Tibial nerve (tissue), 4 donors: ENCODE results near the gene ENTPD1.

ENCODE experiments used
- EP300 ChIP-seq, 2 donors: sonication (generic); formaldehyde crosslinking; IDR thresholded peaks; one replicate each; pipeline ENCODE4 v1.6.1; 2017; ENCODE audit warnings: antibody characterized with exemption in 2 of 2, mild to moderate bottlenecking in 1 of 2
- POLR2A ChIP-seq, 2 donors: fragments of 450-650 bp; IDR thresholded peaks; one replicate each; pipeline ENCODE4 v1.6.1; 2017; ENCODE audit warnings: antibody characterized with exemption in 2 of 2, mild to moderate bottlenecking in 2 of 2, moderate library complexity in 2 of 2
- TF ChIP-seq, protein P1 (sequence below), 5 experiments: fragments of 200-600 bp in 3 of 5; fragments of 450-650 bp in 2 of 5; sonication (generic) in 3 of 5; IDR thresholded peaks; one replicate each; pipeline ENCODE4 v1.5.1; 2016 to 2019; ENCODE audit warnings: antibody characterized with exemption in 5 of 5, mild to moderate bottlenecking in 3 of 5, moderate library complexity in 2 of 5

- TF ChIP-seq, protein P1, sequence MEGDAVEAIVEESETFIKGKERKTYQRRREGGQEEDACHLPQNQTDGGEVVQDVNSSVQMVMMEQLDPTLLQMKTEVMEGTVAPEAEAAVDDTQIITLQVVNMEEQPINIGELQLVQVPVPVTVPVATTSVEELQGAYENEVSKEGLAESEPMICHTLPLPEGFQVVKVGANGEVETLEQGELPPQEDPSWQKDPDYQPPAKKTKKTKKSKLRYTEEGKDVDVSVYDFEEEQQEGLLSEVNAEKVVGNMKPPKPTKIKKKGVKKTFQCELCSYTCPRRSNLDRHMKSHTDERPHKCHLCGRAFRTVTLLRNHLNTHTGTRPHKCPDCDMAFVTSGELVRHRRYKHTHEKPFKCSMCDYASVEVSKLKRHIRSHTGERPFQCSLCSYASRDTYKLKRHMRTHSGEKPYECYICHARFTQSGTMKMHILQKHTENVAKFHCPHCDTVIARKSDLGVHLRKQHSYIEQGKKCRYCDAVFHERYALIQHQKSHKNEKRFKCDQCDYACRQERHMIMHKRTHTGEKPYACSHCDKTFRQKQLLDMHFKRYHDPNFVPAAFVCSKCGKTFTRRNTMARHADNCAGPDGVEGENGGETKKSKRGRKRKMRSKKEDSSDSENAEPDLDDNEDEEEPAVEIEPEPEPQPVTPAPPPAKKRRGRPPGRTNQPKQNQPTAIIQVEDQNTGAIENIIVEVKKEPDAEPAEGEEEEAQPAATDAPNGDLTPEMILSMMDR (IDR thresholded peaks at IDR 0.05): no peak
- TF ChIP-seq POLR2A (IDR thresholded peaks at IDR 0.05) (no peak), EP300 (IDR thresholded peaks at IDR 0.05) (peak in 1 of 2 donors; percentile 9)
Observed at GRCh38 chr10:95832216-95833041, 76.5 kb downstream of the ENTPD1 start.
